Gastroesophageal sphincter (tissue), 3 donors: ENCODE measurements around the gene GTF2IRD1.

ENCODE experiments used
- POLR2AphosphoS5 ChIP-seq: sonication (generic); formaldehyde crosslinking; IDR thresholded peaks from one replicate; pipeline ENCODE4 v1.6.1; 2017; ENCODE audit warnings: antibody characterized with exemption
- TF ChIP-seq, protein P1 (sequence below), 4 experiments: fragments of 200-600 bp in 2 of 4; fragments of 450-650 bp in 2 of 4; sonication (generic) in 1 of 4; IDR thresholded peaks; one replicate each; pipeline ENCODE4 v1.5.1; 2017 to 2019; ENCODE audit warnings: antibody characterized with exemption in 4 of 4, mild to moderate bottlenecking in 2 of 4, moderate library complexity in 2 of 4

- TF ChIP-seq, protein P1, sequence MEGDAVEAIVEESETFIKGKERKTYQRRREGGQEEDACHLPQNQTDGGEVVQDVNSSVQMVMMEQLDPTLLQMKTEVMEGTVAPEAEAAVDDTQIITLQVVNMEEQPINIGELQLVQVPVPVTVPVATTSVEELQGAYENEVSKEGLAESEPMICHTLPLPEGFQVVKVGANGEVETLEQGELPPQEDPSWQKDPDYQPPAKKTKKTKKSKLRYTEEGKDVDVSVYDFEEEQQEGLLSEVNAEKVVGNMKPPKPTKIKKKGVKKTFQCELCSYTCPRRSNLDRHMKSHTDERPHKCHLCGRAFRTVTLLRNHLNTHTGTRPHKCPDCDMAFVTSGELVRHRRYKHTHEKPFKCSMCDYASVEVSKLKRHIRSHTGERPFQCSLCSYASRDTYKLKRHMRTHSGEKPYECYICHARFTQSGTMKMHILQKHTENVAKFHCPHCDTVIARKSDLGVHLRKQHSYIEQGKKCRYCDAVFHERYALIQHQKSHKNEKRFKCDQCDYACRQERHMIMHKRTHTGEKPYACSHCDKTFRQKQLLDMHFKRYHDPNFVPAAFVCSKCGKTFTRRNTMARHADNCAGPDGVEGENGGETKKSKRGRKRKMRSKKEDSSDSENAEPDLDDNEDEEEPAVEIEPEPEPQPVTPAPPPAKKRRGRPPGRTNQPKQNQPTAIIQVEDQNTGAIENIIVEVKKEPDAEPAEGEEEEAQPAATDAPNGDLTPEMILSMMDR (IDR thresholded peaks at IDR 0.05) = no peak
- no peak for TF ChIP-seq POLR2AphosphoS5
Measured at GRCh38 chr7:74554178-74554577, 100.5 kb downstream of the GTF2IRD1 start.
